Mesothelial cell of epicardium (in vitro differentiated cells): ENCODE results near the gene COMT. TPM values are rescaled to one million over a fixed set of nuclear protein-coding genes. Genes with fewer than 3 reads are reported as not detected.

Experiments used
- DNase-seq, 2 experiments: peaks; one replicate each; pipeline ENCODE4 v3.0.0; 2021; ENCODE audit warnings: low spot score in 2 of 2; ENCODE audit not compliant: unreplicated experiment in 2 of 2
- H3K27ac Mint-ChIP-seq: 2 replicates; pipeline ENCODE4 v1.8.0; 2021; ENCODE audit warnings: mixed read lengths
- H3K27me3 Mint-ChIP-seq: 2 replicates; pipeline ENCODE4 v1.8.0; 2021; ENCODE audit warnings: low read depth, mixed read lengths
- H3K36me3 Mint-ChIP-seq: 2 replicates; pipeline ENCODE4 v1.8.0; 2021; ENCODE audit warnings: mixed read lengths
- H3K4me1 Mint-ChIP-seq: 2 replicates; pipeline ENCODE4 v1.8.0; 2021; ENCODE audit warnings: mixed read lengths
- H3K4me3 Mint-ChIP-seq: 2 replicates; pipeline ENCODE4 v1.8.0; 2021; ENCODE audit warnings: mild to moderate bottlenecking, moderate library complexity, mixed read lengths
- H3K9me3 Mint-ChIP-seq: 2 replicates; pipeline ENCODE4 v1.8.0; 2021; ENCODE audit warnings: mixed read lengths
- total RNA-seq: library from RNA; stranded (reverse); gene quantifications from 3 replicates; pipeline ENCODE4 v1.2.1, GENCODE V29; 2021
- TF ChIP-seq, protein P1 (sequence below): fragments of 200-600 bp; sonication (generic); IDR thresholded peaks from one replicate; pipeline ENCODE4 v1.5.0; 2021; ENCODE audit warnings: antibody characterized with exemption; ENCODE audit not compliant: unreplicated experiment

COMT gene
- total RNA-seq, 1 donor from 2014 or later = 93.5 TPM

DNA sequence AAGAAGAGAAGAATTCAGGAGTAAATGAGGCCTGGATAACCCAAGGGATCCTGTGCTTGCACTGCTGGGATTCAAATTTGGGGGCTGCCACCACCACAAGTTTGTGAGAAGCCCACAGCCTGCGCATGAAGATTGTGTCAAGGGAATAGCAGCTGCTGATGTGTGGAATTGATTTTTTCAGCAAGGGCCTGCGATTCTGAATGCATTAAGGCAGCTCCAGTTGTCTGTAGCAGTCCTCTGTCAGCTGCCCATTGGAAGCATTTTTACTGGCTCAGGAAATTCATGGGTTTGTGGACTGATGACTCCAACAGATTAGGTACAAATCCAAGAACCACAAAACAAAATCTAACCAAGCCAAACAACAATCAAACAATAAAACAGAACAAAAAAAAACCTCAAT, 61.1 kb downstream of the COMT start:
- TF ChIP-seq, protein P1, sequence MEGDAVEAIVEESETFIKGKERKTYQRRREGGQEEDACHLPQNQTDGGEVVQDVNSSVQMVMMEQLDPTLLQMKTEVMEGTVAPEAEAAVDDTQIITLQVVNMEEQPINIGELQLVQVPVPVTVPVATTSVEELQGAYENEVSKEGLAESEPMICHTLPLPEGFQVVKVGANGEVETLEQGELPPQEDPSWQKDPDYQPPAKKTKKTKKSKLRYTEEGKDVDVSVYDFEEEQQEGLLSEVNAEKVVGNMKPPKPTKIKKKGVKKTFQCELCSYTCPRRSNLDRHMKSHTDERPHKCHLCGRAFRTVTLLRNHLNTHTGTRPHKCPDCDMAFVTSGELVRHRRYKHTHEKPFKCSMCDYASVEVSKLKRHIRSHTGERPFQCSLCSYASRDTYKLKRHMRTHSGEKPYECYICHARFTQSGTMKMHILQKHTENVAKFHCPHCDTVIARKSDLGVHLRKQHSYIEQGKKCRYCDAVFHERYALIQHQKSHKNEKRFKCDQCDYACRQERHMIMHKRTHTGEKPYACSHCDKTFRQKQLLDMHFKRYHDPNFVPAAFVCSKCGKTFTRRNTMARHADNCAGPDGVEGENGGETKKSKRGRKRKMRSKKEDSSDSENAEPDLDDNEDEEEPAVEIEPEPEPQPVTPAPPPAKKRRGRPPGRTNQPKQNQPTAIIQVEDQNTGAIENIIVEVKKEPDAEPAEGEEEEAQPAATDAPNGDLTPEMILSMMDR = no peak
- Mint-ChIP-seq H3K4me3 (no peak overlapping the region), H3K27ac (no peak overlapping the region), H3K4me1 (peaks cover 7% of the 10 kb centered on the region), H3K27me3 (no peaks in the 10 kb centered on the region), H3K36me3 (no peaks in the 10 kb centered on the region), H3K9me3 (peaks cover 28% of the 10 kb centered on the region)
- no peak for DNase-seq

DNA sequence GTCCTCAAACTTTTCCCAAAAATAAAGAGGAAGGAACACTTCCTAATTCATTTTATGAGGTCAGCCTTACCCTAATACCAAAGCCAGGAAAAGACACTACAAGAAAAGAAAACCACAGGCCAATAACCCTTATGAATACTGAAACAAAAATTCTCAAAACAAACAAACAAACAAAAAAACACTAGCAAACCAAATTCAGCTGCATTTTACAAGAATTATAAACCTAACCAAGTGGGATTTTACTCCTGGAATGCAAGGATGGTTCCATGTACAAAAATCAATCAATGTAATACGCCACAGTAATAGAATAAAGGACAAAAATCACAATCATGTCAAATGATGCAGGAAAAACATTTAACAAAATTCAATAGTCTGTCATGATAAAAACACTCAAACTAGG, 61.7 kb downstream of the COMT start:
- Mint-ChIP-seq H3K27ac (no peak overlapping the region), H3K27me3 (no peaks in the 10 kb centered on the region), H3K4me3 (no peak overlapping the region), H3K36me3 (no peaks in the 10 kb centered on the region), H3K4me1 (peaks cover 7% of the 10 kb centered on the region), H3K9me3 (peaks cover 28% of the 10 kb centered on the region)
- DNase-seq = no peak
- TF ChIP-seq, protein P1 = no peak

DNA sequence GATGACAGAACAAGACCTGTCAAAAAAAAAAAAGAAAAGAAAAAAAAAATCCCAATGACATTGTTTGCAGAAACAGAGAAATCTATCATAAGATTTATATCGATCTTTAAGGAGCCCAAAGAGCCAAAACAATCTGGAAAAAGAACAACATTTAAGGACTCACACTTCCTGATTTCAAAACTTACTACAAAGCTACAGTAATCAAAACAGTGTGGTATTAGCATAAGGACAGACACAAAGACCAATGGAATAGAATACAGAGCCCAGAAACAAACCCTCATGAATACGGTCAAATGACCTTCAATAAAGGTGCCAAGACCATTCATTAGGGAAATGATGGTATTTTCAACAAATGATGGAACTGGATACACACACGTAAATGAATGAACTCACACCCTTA, 62.9 kb downstream of the COMT start:
- Mint-ChIP-seq H3K4me3 (no peak overlapping the region), H3K36me3 (no peaks in the 10 kb centered on the region)

DNA sequence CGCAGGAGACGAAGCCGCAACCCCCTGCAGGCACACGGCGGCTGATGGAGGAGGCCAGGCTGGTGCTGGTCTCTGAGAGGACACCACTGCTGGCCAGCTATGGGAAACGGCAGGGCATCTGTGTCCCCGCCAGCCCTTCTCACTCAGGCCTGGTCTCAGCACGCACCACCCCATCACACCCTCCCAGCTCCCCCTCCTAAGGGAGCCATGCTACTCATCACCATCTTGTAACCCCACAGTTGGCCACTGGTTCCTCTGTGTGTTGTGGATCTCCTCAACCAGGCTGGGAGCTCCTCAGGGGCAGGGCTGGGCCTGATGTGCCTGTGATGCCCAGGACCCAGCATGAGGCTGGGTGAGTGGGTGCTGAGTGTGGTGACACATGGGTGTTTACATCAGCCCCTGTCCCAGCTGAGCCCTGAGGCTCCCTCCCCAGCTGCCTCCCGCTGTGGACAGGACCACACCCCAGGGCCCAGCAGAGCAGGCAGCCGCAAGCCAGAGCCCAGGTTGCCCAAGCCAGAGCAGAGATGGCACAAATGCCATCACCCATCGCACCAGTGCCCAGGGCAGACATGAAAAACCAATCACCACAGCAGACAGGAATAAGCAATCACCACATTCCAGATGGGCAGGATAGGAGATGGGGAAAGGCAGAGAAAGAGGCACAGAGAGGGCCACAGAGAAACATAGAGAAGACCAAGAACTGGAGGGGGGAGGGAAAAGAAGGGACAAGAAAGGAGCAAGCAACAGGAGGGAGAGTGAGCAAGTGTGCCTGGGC, 66.8 kb downstream of the COMT start:
- H3K27ac Mint-ChIP-seq = no peak overlapping the region
- peaks cover 21% of the 10 kb centered on the region for H3K9me3 Mint-ChIP-seq
- no peaks in the 10 kb centered on the region for H3K36me3 Mint-ChIP-seq

More for the DNA sequence above, 62.9 kb downstream of the COMT start:
- no peak for DNase-seq
- Mint-ChIP-seq H3K4me1 (peaks cover 2% of the 10 kb centered on the region), H3K27me3 (no peaks in the 10 kb centered on the region), H3K27ac (no peak overlapping the region), H3K9me3 (peaks cover 28% of the 10 kb centered on the region)
- TF ChIP-seq, protein P1 = no peak

DNA sequence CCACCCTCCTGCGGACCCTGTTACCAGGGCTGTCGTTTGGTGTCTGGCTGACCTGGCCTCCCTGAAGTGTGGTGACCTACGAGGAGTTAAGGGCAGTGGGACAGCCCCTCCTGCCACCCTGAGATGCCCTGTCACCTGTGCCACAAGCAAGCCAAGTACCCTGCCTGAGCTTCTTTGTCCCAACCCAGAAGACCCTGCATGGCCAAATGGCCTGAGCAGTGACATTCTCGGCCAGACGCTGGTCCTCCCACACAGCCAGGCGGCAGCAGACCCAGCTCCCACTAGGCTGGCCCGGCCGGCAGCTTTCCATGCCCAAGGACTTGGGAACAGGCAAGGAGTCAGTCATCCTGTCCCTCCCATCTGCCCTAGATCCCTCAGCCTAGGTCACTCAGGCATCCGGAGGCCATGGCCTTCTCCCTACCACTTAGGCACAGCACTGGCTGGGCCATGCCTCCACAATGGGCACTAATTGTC, 67.5 kb downstream of the COMT start:
- TF ChIP-seq, protein P1 = no peak
- Mint-ChIP-seq H3K36me3 (no peaks in the 10 kb centered on the region), H3K27ac (no peak overlapping the region), H3K9me3 (peaks cover 15% of the 10 kb centered on the region), H3K4me1 (no peaks in the 10 kb centered on the region), H3K27me3 (peaks cover 5% of the 10 kb centered on the region), H3K4me3 (no peak overlapping the region)
- DNase-seq = no peak

More for the DNA sequence above, 66.8 kb downstream of the COMT start:
- Mint-ChIP-seq H3K27me3 (peaks cover under 1% of the 10 kb centered on the region), H3K4me1 (no peaks in the 10 kb centered on the region), H3K4me3 (no peak overlapping the region)
- TF ChIP-seq, protein P1 = no peak
- DNase-seq = no peak
